HG03097 (cell line): ENCODE results near the gene SLFNL1.

Experiments used
- ATAC-seq: cut with Tn5 transposase; IDR thresholded peaks from one replicate; pipeline ENCODE4 v1.9.1; 2021; ENCODE audit not compliant: unreplicated experiment, low FRiP score

SLFNL1 gene

GRCh38 chr1:41021526-41022308 is at the start of gene SLFNL1:
TSS of gene SLFNL1 (minus strand) at chr1:41021725. CDS start at chr1:41020660, 1,065 bp downstream.
- no peak for ATAC-seq

DNA sequence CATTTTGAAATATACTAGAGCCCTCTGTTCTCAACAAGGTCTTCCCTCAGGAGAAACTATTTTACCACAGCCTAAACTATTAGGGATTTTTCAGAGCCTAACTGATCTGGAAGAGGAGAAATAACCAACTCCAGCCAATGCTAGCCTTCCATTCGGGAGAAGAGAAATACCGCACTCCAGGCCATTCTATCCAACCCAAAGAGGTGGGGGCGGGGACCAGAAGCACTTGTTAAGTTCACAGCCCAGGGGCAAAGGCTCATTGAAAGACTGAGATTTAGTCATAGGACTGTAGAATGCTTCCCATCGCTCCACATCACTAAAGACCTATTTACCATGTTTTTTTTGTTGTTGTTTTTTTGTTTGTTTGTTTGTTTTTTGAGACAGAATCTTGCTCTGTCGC is 35.4 kb upstream of the SLFNL1 start:
- no peak for ATAC-seq

GRCh38 chr1:41053316-41053715 is 31.8 kb upstream of the SLFNL1 start:
- ATAC-seq, result no peak

- ATAC-seq, result no peak
These were observed 29.5 kb upstream of the SLFNL1 start for GRCh38 chr1:41051022-41051421.

GRCh38 chr1:41048540-41048939 is 27.0 kb upstream of the SLFNL1 start:
- ATAC-seq, result no peak

DNA sequence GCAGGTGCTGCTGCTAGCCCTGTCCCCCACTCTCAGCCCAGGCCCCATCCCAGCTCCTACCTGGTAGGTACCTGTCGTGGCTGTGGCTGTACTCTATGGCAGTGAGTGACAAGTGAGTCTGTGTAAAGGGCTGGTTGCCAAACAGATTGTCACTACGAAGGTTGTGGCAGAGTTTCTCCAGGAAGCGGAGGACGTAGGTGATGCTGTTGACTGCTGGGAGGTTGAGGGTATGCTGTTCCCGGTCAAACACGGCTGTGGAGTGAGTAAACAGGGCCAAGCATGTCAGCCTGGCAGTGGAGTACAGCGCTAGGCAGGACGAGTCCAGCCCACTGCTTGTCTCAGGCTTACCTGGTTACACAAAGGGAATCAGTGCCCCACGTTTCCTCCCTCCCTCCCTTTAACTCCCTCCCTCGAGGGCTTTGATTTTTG is 24.8 kb upstream of the SLFNL1 start:
- ATAC-seq, result no peak

- ATAC-seq, result no peak
These were observed 24.2 kb upstream of the SLFNL1 start for GRCh38 chr1:41045740-41046139.

DNA sequence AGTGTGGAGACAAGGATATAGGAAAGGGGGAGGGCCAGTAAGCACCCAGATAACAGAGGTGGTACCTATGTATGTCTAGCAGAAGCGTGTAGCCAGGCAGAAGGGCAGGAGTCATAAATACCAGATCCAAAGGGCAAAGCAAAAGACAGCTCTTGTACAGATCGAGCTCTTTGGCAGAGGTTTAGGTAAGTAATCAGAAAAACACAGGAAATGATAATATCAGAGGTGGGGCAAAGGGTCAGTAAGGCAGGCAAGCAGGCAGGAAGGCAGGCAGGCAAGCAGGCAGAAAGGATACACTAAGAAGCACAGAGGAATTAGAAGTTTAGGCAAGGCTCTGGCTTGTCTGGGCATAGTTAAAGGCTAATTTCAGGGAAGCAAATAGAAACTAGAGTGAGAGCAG is 22.7 kb upstream of the SLFNL1 start:
- no peak for ATAC-seq

DNA sequence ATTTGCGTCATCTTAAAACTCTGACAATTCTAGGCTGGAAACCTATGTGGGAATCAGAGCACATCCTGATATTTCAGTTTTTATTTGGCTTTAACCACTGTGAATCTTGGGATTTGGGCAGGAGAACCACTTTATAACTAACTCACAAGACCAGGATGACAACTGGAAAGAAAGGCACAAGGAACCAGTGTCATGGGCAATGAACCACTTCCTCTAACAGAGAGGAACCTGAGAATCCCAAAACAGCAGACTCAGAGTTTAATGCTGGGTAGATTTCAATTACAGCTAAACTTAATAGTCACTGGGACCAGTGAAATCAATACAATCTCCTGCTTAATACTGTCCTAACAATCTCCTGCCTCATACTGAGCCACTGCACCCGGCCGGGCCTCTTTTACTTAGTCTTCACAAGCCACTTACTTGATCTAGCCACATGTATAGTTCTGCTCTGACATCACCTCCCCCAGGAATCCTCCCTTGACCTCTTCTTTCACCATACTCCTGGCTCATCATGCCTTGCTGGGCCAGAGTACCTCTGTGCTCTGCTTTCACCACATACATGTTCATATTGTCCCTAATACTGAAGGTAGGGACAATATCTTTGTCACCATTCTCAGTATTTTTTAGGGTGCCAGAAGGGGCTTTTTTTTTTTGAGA is 20.2 kb upstream of the SLFNL1 start:
- no peak for ATAC-seq

DNA sequence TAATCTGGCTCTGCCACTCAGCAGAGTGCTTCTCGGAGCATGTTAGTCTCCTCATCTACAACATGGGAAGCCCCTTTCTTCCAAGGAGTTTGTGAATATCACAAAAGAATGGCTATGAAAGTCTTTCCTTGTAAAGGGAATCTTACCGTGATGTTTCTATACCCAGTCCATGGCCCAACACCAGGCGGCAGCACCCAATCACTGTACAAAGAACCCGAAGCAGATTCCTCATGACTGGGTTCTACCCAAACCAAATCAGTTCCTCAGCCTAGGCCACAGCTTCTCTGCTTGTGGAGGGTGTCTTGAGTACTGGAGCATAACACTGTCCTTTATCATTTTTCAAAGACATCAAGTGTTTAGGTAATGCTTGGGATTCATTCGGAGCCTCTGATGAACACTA is 16.6 kb upstream of the SLFNL1 start:
- no peak for ATAC-seq

- ATAC-seq, result no peak
These were observed 15.8 kb upstream of the SLFNL1 start for GRCh38 chr1:41037116-41037903.

DNA sequence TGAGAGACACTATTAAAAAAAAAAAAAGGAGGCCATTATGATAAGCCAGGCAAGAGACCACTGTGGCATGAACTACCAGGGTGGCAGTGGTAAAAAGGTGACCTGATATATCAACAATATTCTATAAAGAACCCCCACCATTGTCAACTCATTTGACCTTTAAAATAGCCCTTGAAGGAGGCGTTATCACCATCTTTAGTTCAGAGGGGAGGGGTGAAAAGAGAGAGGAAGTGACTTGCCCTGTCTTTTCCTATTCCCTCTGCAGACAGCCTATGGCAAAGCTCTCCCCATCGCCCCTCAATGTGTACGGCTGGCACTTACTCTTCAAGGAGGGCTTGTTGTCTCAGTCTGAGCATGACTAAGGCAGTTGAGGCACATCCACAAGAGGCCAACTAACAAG is 11.7 kb upstream of the SLFNL1 start:
- no peak for ATAC-seq

GRCh38 chr1:41032147-41032546 is 10.6 kb upstream of the SLFNL1 start:
- no peak for ATAC-seq

DNA sequence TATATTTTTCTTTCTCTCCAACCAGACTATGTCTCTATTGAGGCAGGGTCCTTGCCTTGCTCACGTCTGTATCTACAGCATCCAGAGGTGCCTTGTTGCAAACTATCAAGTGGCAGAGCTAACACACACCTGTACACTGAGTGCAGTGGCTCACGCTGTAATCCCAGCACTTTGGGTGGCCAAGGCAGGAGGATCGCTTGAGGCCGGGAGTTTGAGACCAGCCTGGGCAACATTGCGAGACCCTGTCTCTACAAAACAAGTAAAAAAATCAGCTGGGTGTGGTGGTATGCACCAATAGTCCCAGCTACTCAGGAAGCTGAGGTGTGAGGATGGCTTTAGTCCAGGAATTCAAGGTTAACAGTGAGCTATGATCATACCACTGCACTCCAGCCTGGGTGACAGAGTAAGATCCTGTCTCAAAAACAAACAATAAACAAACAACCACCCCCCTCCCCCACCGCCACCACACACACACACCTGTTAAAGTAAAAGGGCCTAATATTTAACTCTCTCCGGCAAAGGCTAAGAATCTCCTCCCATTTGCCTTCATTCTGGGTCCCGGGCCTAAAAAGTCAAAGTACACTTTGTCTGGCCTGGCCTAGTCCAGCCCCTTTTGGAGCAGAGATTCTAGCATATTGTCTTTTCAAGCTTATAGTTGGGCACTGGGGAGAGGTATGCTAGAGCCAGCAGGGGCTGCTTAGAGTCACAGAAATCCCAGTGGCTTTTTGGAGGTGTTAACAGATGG is 9.5 kb upstream of the SLFNL1 start:
- ATAC-seq, result no peak

DNA sequence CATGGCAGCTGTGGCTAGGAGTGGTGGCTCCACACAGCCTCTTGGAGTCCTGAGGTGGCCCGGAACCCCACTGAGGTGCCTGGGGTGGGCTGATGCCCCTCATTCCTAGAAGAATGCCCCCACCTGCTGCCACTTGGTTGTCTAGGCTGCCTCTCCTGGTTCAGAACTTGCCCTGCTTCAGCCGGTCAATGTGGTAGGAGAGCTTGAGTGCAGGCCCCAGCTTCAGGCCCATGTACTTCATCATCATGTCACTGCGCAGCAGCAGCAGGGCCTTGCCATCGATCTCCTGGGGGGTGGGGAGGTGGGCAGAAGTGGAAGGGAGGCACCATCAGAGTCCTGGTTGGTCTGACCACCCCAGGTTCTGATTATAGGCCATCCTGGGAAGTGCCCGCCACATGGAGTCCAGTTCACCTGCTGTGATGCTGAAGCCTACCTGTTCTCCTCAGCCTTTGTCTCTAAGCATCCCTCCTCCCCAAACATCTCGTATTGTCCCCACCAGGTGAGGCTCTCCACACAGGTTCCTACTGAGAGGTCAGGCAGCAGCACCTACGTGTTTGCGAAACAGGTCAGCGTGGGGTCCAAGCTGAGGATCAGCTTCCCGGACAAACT is 6.6 kb upstream of the SLFNL1 start:
- no peak for ATAC-seq

GRCh38 chr1:41025979-41026819 is 4.7 kb upstream of the SLFNL1 start:
- no peak for ATAC-seq

- ATAC-seq, result no peak
These were observed 3.4 kb upstream of the SLFNL1 start for GRCh38 chr1:41024953-41025352.

DNA sequence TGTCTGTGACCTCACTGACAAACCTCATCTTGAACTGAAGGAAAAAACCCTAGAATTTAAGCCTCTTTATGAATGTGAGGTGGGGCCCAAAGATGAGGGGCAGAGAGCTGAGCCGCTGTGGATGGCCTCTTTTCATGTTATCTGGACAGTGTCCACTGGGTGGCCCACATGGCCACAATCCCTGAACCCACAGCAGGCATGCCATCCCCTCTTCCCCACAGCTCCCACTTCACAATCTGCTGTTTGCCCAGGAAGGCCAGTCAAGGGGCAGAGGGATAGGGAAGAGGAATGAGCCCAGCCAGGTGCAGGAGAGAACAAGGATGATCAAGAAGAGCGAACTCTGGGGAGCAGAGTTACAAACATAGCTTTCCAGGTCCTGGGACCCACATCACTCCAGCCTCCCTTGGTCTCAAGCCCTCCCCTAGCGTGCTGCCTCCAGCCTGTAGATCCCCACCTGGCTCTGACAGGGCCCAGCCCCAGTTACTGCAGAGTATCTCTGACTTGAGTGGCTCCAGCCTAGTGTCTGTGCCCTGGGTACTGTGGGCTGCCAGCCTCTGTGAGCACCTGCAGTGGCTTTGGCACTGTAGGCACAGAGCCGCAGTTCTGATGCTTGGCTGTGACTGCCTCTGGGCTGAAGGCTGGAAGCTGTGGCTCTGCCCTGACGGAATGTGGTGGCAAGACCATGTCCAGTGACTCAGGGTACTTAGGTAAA is 1.9 kb upstream of the SLFNL1 start:
- no peak for ATAC-seq

GRCh38 chr1:41022424-41022823 is 899 bp upstream of the SLFNL1 start:
- ATAC-seq, result no peak
